ENCODE results near the gene RASA1. TPM values are rescaled to one million over a fixed set of nuclear protein-coding genes. Genes with fewer than 3 reads are reported as not detected.
A peak's percentile ranks its signal among the peaks of the same experiment; 100 is the strongest.

The RASA1 gene
- total RNA-seq, 1 experiment from 2014 or later = 23.0 TPM

DNA sequence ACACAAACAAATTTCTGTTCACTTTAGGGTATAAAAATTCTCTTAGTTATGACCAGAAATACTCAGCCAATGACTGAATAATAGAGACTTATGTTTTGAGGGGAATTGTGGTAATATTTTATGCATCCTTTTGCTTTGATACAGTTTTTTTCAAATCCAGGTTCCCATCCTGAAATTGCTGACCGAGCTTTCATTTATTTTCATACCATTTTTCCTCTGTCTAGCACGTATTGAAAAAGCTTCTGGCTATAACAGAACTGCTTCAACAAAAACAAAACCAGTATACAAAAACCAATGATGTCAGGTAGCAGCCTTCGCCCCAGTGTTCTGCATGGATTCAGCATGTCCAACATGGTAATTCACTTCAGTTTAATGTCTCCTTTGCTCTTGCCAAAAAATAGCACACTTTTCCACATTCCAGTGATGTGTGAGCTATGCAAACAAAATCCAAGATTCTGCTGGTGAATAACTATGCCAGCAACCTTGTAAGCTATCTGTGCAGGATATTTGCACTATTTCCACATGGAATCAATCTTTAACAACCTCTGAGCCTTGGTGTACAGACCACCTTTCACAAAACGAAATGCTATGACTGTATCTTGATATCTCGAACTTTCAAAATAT is 123.0 kb downstream of the RASA1 start:
- Histone ChIP-seq H3K4me1 (peaks cover 14% of the 10 kb centered on the region), H3K9me3 (no peaks in the 10 kb centered on the region), H3K4me3 (ENCODE audit: low read depth, low read length) (no peak overlapping the region), H3K36me3 (ENCODE audit: control insufficient read depth, insufficient read depth, low read length) (no peaks in the 10 kb centered on the region; the same call in 1 of the 2 replicates), H3K27me3 (replicated peaks; ENCODE audit: control insufficient read depth, insufficient read depth, low read length) (no peaks in the 10 kb centered on the region)
- Mint-ChIP-seq H3K36me3 (ENCODE audit: insufficient read depth, unreplicated experiment) (peaks cover 68% of the 10 kb centered on the region), H3K4me1 (ENCODE audit: low read depth, unreplicated experiment) (peaks cover 6% of the 10 kb centered on the region), H3K27ac (ENCODE audit: unreplicated experiment) (no peak overlapping the region), H3K27me3 (ENCODE audit: insufficient read depth, unreplicated experiment) (no peaks in the 10 kb centered on the region), H3K9me3 (ENCODE audit: unreplicated experiment) (no peaks in the 10 kb centered on the region), H3K4me3 (ENCODE audit: unreplicated experiment) (no peak overlapping the region)
- intact Hi-C loops (cut with micrococcal nuclease; ENCODE audit: unreplicated experiment) = no loop called here
- CTCF ChIA-PET = no interaction called here
- BruUV-seq (replicated peaks) = TSS peak; percentile 25
- no peak for TF ChIP-seq CTCF (IDR thresholded peaks at IDR 0.05; ENCODE audit: insufficient read depth in 1 of 2, low read depth in 1 of 2, low read length in 1 of 2, severe bottlenecking in 1 of 2, unreplicated experiment in 1 of 2)
- POLR2A ChIA-PET = no interaction called here
- DNase-seq = no peak

DNA sequence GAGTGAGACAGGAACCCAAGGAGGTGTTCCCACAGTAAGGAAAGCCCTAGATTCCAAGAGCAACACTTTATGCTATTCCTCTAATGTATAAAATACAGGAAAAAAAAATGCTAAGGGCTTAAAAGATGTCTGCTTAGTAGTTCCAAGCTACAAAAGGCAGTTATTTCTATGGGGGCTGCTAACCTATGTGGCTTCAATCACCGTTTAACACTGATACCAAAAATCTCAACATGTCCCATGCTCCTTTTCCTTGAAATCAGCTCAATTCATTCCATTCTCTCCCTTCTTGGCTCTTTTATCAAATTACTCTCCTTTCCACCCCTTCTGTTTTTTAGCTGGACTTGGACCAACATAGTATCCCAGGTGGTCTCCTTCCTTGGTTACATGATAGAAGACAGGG is 124.5 kb downstream of the RASA1 start:
- no peaks in the 10 kb centered on the region for H3K27me3 Mint-ChIP-seq (ENCODE audit: insufficient read depth, unreplicated experiment)
- H3K4me3 Mint-ChIP-seq (ENCODE audit: unreplicated experiment) = no peak overlapping the region
- no peaks in the 10 kb centered on the region for H3K27me3 ChIP-seq (replicated peaks; ENCODE audit: control insufficient read depth, insufficient read depth, low read length)
- ChIA-PET POLR2A (no interaction called here), CTCF (no interaction called here)
- H3K9me3 ChIP-seq = no peaks in the 10 kb centered on the region
- H3K4me3 ChIP-seq (ENCODE audit: low read depth, low read length) = no peak overlapping the region
- DNase-seq = no peak
- TF ChIP-seq CTCF (IDR thresholded peaks at IDR 0.05; ENCODE audit: insufficient read depth in 1 of 2, low read depth in 1 of 2, low read length in 1 of 2, severe bottlenecking in 1 of 2, unreplicated experiment in 1 of 2) = no peak
- H3K9me3 Mint-ChIP-seq (ENCODE audit: unreplicated experiment) = no peaks in the 10 kb centered on the region
- intact Hi-C loops (cut with micrococcal nuclease; ENCODE audit: unreplicated experiment) = no loop called here
- peaks cover 70% of the 10 kb centered on the region for H3K36me3 Mint-ChIP-seq (ENCODE audit: insufficient read depth, unreplicated experiment)
- no peaks in the 10 kb centered on the region for H3K4me1 ChIP-seq
- no peaks in the 10 kb centered on the region for H3K4me1 Mint-ChIP-seq (ENCODE audit: low read depth, unreplicated experiment)
- BruUV-seq (replicated peaks) = no TSS peak
- no peak overlapping the region for H3K27ac Mint-ChIP-seq (ENCODE audit: unreplicated experiment)
- no peaks in the 10 kb centered on the region; the same call in 1 of the 2 replicates for H3K36me3 ChIP-seq (ENCODE audit: control insufficient read depth, insufficient read depth, low read length)

GRCh38 chr5:87392801-87393200 is 125.1 kb downstream of the RASA1 start:
- intact Hi-C loops (cut with micrococcal nuclease; ENCODE audit: unreplicated experiment) = no loop called here
- CTCF ChIA-PET = no interaction called here
- Histone ChIP-seq H3K36me3 (ENCODE audit: control insufficient read depth, insufficient read depth, low read length) (no peaks in the 10 kb centered on the region; the same call in 1 of the 2 replicates), H3K27me3 (replicated peaks; ENCODE audit: control insufficient read depth, insufficient read depth, low read length) (no peaks in the 10 kb centered on the region), H3K4me3 (ENCODE audit: low read depth, low read length) (no peak overlapping the region), H3K9me3 (no peaks in the 10 kb centered on the region), H3K4me1 (no peaks in the 10 kb centered on the region)
- H3K27me3 Mint-ChIP-seq (ENCODE audit: insufficient read depth, unreplicated experiment) = no peaks in the 10 kb centered on the region
- no peaks in the 10 kb centered on the region for H3K4me1 Mint-ChIP-seq (ENCODE audit: low read depth, unreplicated experiment)
- H3K4me3 Mint-ChIP-seq (ENCODE audit: unreplicated experiment) = no peak overlapping the region
- TF ChIP-seq CTCF (IDR thresholded peaks at IDR 0.05; ENCODE audit: insufficient read depth in 1 of 2, low read depth in 1 of 2, low read length in 1 of 2, severe bottlenecking in 1 of 2, unreplicated experiment in 1 of 2) = no peak
- POLR2A ChIA-PET = no interaction called here
- H3K36me3 Mint-ChIP-seq (ENCODE audit: insufficient read depth, unreplicated experiment) = peaks cover 76% of the 10 kb centered on the region
- BruUV-seq (replicated peaks) = no TSS peak
- DNase-seq = no peak
- H3K9me3 Mint-ChIP-seq (ENCODE audit: unreplicated experiment) = no peaks in the 10 kb centered on the region
- no peak overlapping the region for H3K27ac Mint-ChIP-seq (ENCODE audit: unreplicated experiment)

Data from Caco-2 (cell line).